Activated CD4-positive, alpha-beta T cell treated with anti-CD3 and anti-CD28 coated beads, Interleukin-2, amount 10 ng/mL, durations not matched to agents 24 days and 14 days (primary cell): ENCODE data around the gene ADCYAP1. TPM values are rescaled to one million over a fixed set of nuclear protein-coding genes. Genes with fewer than 3 reads are reported as not detected.

Source experiments
- DNase-seq: peaks from one replicate; pipeline ENCODE4 v3.0.0; 2022
- H3K27ac Mint-ChIP-seq: one replicate; pipeline ENCODE4 v1.8.0; 2022; ENCODE audit warnings: mild to moderate bottlenecking, mixed read lengths
- H3K27me3 Mint-ChIP-seq: one replicate; pipeline ENCODE4 v1.8.0; 2022; ENCODE audit warnings: mixed read lengths
- H3K36me3 Mint-ChIP-seq: one replicate; pipeline ENCODE4 v1.8.0; 2022; ENCODE audit warnings: low read depth, mild to moderate bottlenecking, mixed read lengths
- H3K4me1 Mint-ChIP-seq: one replicate; pipeline ENCODE4 v1.8.0; 2021; ENCODE audit warnings: mixed read lengths
- H3K4me3 Mint-ChIP-seq: one replicate; pipeline ENCODE4 v1.8.0; 2022; ENCODE audit warnings: mild to moderate bottlenecking, moderate library complexity, mixed read lengths
- H3K9me3 Mint-ChIP-seq: one replicate; pipeline ENCODE4 v1.8.0; 2021; ENCODE audit warnings: mixed read lengths
- intact Hi-C: fragments of 100-400 bp; cut with micrococcal nuclease; formaldehyde crosslinking; loops from one replicate; pipeline ENCODE4 v1.15.1; 2023
- total RNA-seq: library from RNA; stranded (reverse); gene quantifications from 2 replicates; pipeline ENCODE4 v1.2.3, GENCODE V29; 2022

The ADCYAP1 gene
- total RNA-seq, 1 donor from 2014 or later: not detected

- DNase-seq: no peak
- Mint-ChIP-seq H3K27ac (peak overlapping the region; percentile 29), H3K9me3 (peaks cover 23% of the 10 kb centered on the region), H3K4me3 (no peak overlapping the region), H3K4me1 (peaks cover 9% of the 10 kb centered on the region), H3K36me3 (peaks cover 8% of the 10 kb centered on the region), H3K27me3 (peaks cover 70% of the 10 kb centered on the region)
- intact Hi-C loops: loop anchor here (5.0 kb wide), 1 partner anchor 408 kb away; no protein-coding TSS in a partner anchor
These were observed 756 bp downstream of the ADCYAP1 start for GRCh38 chr18:905307-905947.

- peaks cover 70% of the 10 kb centered on the region for H3K27me3 Mint-ChIP-seq
- peak overlapping the region; percentile 29 for H3K27ac Mint-ChIP-seq
- H3K36me3 Mint-ChIP-seq: peaks cover 8% of the 10 kb centered on the region
- intact Hi-C loops: loop anchor here (5.0 kb wide), 1 partner anchor 409 kb away; no protein-coding TSS in a partner anchor
- DNase-seq: no peak
- peaks cover 9% of the 10 kb centered on the region for H3K4me1 Mint-ChIP-seq
- H3K9me3 Mint-ChIP-seq: peaks cover 23% of the 10 kb centered on the region
- H3K4me3 Mint-ChIP-seq: peak overlapping the region; percentile 40
These were observed 1.3 kb downstream of the ADCYAP1 start for GRCh38 chr18:905948-906415.

GRCh38 chr18:906416-907114, 1.9 kb downstream of the ADCYAP1 start:
- intact Hi-C loops: loop anchor here (5.0 kb wide), 1 partner anchor 409 kb away; no protein-coding TSS in a partner anchor
- peak; percentile 57 for DNase-seq

GRCh38 chr18:907115-907884, 2.6 kb downstream of the ADCYAP1 start:
- Mint-ChIP-seq H3K4me1 (peaks cover 9% of the 10 kb centered on the region), H3K27me3 (peaks cover 73% of the 10 kb centered on the region), H3K4me3 (peak overlapping the region; percentile 72), H3K9me3 (peaks cover 21% of the 10 kb centered on the region), H3K36me3 (peaks cover 8% of the 10 kb centered on the region), H3K27ac (no peak overlapping the region)
- intact Hi-C loops: loop anchor here (5.0 kb wide), 1 partner anchor 410 kb away; no protein-coding TSS in a partner anchor
- DNase-seq: peak; percentile 73

More at GRCh38 chr18:906416-907114, 1.9 kb downstream of the ADCYAP1 start:
- Mint-ChIP-seq H3K4me3 (peak overlapping the region; percentile 26), H3K36me3 (peaks cover 8% of the 10 kb centered on the region), H3K27ac (no peak overlapping the region), H3K27me3 (peaks cover 73% of the 10 kb centered on the region), H3K4me1 (peaks cover 9% of the 10 kb centered on the region), H3K9me3 (peaks cover 23% of the 10 kb centered on the region)

- Mint-ChIP-seq H3K9me3 (peaks cover 17% of the 10 kb centered on the region), H3K27me3 (peaks cover 71% of the 10 kb centered on the region), H3K4me1 (peaks cover 9% of the 10 kb centered on the region), H3K27ac (no peak overlapping the region), H3K36me3 (peaks cover 8% of the 10 kb centered on the region), H3K4me3 (peak overlapping the region; percentile 72)
- intact Hi-C loops: loop anchor here (5.0 kb wide), 1 partner anchor 411 kb away; no protein-coding TSS in a partner anchor
- DNase-seq: peak; percentile 61
These were observed 3.5 kb downstream of the ADCYAP1 start for GRCh38 chr18:907885-908757.

GRCh38 chr18:908758-909724, 4.4 kb downstream of the ADCYAP1 start:
- Mint-ChIP-seq H3K27ac (peak overlapping the region; percentile 45), H3K4me1 (peaks cover 9% of the 10 kb centered on the region), H3K4me3 (peak overlapping the region; percentile 72), H3K27me3 (peaks cover 67% of the 10 kb centered on the region), H3K36me3 (peaks cover 7% of the 10 kb centered on the region), H3K9me3 (peaks cover 10% of the 10 kb centered on the region)
- intact Hi-C loops: loop anchor here (5.0 kb wide), 1 partner anchor 412 kb away; no protein-coding TSS in a partner anchor
- DNase-seq: no peak

GRCh38 chr18:910247-910646, 5.6 kb downstream of the ADCYAP1 start:
- DNase-seq: no peak
- Mint-ChIP-seq H3K27me3 (peaks cover 62% of the 10 kb centered on the region), H3K9me3 (peaks cover 7% of the 10 kb centered on the region), H3K4me3 (no peak overlapping the region), H3K36me3 (peaks cover 4% of the 10 kb centered on the region), H3K4me1 (peaks cover 9% of the 10 kb centered on the region), H3K27ac (no peak overlapping the region)
- intact Hi-C loops: no loop called here

- no peak for DNase-seq
- H3K27ac Mint-ChIP-seq: no peak overlapping the region
- intact Hi-C loops: no loop called here
- peaks cover 4% of the 10 kb centered on the region for H3K9me3 Mint-ChIP-seq
- peaks cover 60% of the 10 kb centered on the region for H3K27me3 Mint-ChIP-seq
- no peak overlapping the region for H3K4me3 Mint-ChIP-seq
- H3K36me3 Mint-ChIP-seq: peaks cover 4% of the 10 kb centered on the region
- peaks cover 7% of the 10 kb centered on the region for H3K4me1 Mint-ChIP-seq
These were observed 6.4 kb downstream of the ADCYAP1 start for GRCh38 chr18:911025-911424.

- intact Hi-C loops: no loop called here
- DNase-seq: no peak
- Mint-ChIP-seq H3K27ac (no peak overlapping the region), H3K4me1 (peaks cover 5% of the 10 kb centered on the region), H3K36me3 (peaks cover 3% of the 10 kb centered on the region), H3K27me3 (peaks cover 56% of the 10 kb centered on the region), H3K9me3 (peaks cover 4% of the 10 kb centered on the region), H3K4me3 (no peak overlapping the region)
These were observed 6.8 kb downstream of the ADCYAP1 start for GRCh38 chr18:911486-911885.

- no peak overlapping the region for H3K4me3 Mint-ChIP-seq
- no peak for DNase-seq
- H3K27me3 Mint-ChIP-seq: peaks cover 24% of the 10 kb centered on the region
- H3K9me3 Mint-ChIP-seq: no peaks in the 10 kb centered on the region
- intact Hi-C loops: no loop called here
- H3K4me1 Mint-ChIP-seq: no peaks in the 10 kb centered on the region
- no peaks in the 10 kb centered on the region for H3K36me3 Mint-ChIP-seq
- no peak overlapping the region for H3K27ac Mint-ChIP-seq
These were observed 11.9 kb downstream of the ADCYAP1 start for GRCh38 chr18:916562-916961.

GRCh38 chr18:919078-919477, 14.4 kb downstream of the ADCYAP1 start:
- Mint-ChIP-seq H3K9me3 (no peaks in the 10 kb centered on the region), H3K27me3 (peaks cover 11% of the 10 kb centered on the region), H3K4me3 (no peak overlapping the region), H3K27ac (no peak overlapping the region), H3K36me3 (no peaks in the 10 kb centered on the region), H3K4me1 (no peaks in the 10 kb centered on the region)
- DNase-seq: no peak
- intact Hi-C loops: no loop called here
